Stimulated activated CD4-positive, alpha-beta T cell treated with anti-CD3 and anti-CD28 coated beads, Interleukin-4, amount 100 ng/mL, for 1 hour (primary cell): Measurements from ENCODE around the gene PUS3.
"Not testable (repeated sequence)": the region's sequence is repeated elsewhere in the genome, so short reads cannot be mapped to it uniquely, and the experiment has no call there.

Experiments used
- DNase-seq: peaks from one replicate; pipeline ENCODE4 v3.0.0-alpha.2; 2020

Gene PUS3

GRCh38 chr11:125862786-125863185 lies 40.2 kb downstream of the PUS3 start:
- not testable (repeated sequence) for DNase-seq

- DNase-seq = not testable (repeated sequence)
These were observed 45.3 kb downstream of the PUS3 start for GRCh38 chr11:125857670-125858069.

GRCh38 chr11:125846188-125846587 lies 56.8 kb downstream of the PUS3 start:
- no peak for DNase-seq
